GM12874 (cell line): ENCODE results near the gene LEMD2.

ENCODE experiments used
- CTCF ChIP-seq: IDR thresholded peaks from 2 replicates; pipeline ENCODE4 v1.5.1; 2011; ENCODE audit warnings: low read depth, mild to moderate bottlenecking, control low read depth, low read length, moderate library complexity; ENCODE audit not compliant: insufficient read depth

Gene LEMD2

GRCh38 chr6:33797626-33798342, 8.9 kb upstream of the LEMD2 start:
- no peak for TF ChIP-seq CTCF

GRCh38 chr6:33794910-33795623, 6.1 kb upstream of the LEMD2 start:
- TF ChIP-seq CTCF: no peak

DNA sequence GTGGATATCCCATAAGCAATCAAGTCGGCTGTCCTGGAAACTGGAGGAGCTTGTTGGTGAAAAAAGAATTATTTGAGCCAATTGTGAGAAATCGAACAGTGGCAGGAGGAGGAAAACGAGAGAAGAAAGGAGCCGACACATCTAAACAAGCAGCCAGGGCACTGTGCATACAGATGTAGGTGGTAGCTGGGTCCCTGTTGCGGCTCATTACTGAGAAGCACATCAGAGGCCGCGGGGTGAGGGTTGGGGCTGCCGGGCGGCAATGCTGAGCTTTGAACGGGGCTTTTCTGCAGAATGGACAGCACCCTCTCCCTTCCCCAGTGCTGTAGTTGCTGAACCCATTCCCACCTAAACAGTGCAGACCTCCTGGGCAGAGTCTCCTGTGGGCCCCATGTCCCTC, 4.1 kb upstream of the LEMD2 start:
- TF ChIP-seq CTCF: no peak

- no peak for TF ChIP-seq CTCF
These were observed 2.7 kb upstream of the LEMD2 start for GRCh38 chr6:33791620-33792019.

DNA sequence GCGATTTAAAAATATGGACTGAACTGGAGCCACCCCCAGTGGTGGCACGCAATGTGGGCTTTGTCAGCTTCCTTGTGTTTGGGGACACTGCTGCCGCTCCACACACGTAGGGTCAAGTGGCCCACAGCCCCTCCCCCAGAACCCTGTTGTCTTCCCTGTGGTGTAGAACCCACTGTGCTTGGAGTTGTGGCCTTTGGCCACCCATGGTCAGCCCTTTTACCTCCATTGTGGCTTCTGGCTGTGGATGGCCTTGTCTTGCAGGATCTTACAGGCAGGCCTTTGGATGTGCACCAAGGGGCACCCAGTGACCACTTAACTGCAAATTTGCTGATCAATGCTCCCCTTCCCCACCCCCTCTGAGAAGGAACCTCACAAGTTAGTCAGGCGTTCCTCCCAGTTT, 2.0 kb upstream of the LEMD2 start:
- TF ChIP-seq CTCF: no peak

DNA sequence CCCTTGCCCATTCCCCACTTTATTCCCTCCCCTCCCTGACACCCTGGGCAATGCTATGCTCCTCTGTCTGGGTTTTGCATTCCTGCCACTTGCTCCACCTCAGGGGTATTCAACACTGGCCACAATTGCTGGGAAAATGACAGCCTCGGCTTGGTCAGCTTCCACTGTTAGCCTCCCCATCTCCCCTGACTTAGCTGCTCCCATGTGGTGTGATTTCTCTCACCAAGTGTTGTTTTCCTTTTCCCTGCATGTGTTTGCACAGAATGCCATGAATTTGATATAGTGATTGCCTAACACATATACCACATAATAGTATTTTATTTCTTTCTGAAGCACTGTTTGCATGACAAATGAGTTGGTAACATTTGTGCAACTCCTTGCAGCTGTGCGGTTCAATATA, 1.4 kb upstream of the LEMD2 start:
- no peak for TF ChIP-seq CTCF

GRCh38 chr6:33789550-33789895, 593 bp upstream of the LEMD2 start:
- no peak for TF ChIP-seq CTCF
